ENCODE data around the gene PKD1L1. TPM values are rescaled to one million over a fixed set of nuclear protein-coding genes. Genes with fewer than 3 reads are reported as not detected.

Gene PKD1L1
- total RNA-seq, 1 experiment from 2014 or later, result 0.17 TPM

DNA sequence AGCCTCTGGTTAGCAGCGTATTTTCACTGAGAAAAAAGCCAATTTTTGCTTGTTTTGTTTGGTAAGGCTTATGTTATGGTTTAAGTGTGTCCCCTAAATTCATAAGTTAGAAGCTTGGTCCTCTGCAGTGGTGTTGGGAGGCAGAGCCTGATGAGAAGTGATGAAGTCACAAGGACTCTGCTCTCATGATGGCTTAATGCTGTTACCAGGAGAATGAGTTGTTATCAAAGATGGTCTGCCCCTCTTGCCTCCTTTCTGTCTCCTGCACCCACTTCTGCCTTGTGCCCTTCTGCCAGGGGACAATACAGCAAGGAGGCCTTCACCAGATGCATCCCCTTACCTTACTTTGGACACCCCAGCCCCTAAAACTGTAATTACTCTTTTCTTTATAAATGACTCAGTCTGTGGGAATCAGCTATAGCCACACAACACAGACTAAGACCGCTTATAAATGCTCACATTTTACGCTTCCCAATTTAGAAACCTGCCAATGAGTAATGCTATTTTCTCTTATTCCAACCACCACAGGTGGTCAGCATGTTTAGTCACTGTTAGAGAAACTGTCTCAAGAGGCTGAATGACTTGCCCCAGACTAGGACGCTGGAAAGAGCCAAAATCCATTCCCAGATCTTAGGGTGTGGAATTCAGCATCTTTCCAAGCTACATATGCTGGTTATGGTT is 6.1 kb upstream of the PKD1L1 start:
- peaks cover 4 to 7% of the 10 kb centered on the region in 2 experiments; a peak in 1 of 4 replicates for H3K36me3 ChIP-seq (ENCODE audit: control insufficient read depth in 1 of 2, insufficient read depth in 2 of 2, low read length in 2 of 2)
- DNase-seq (ENCODE audit: low read depth, low spot score) (no peak), ATAC-seq (no peak)
- no peaks in the 10 kb centered on the region for H3K27me3 ChIP-seq (ENCODE audit: insufficient read depth, low read length)
- H4K20me1 ChIP-seq (ENCODE audit: insufficient read depth), result no peaks in the 10 kb centered on the region
- peaks cover 5% of the 10 kb centered on the region; the same call in 1 of the 2 replicates for H3K79me2 ChIP-seq (ENCODE audit: insufficient read depth, low read length)
- H3K9me3 ChIP-seq (ENCODE audit: control insufficient read depth in 1 of 2, insufficient read depth in 1 of 2, low read depth in 1 of 2, low read length in 2 of 2), result no peaks in the 10 kb centered on the region
- TF ChIP-seq EGR1 (IDR thresholded peaks at IDR 0.05; ENCODE audit: low read depth), result no peak
- TF ChIP-seq EZH2phosphoT487 (IDR thresholded peaks at IDR 0.05; ENCODE audit: borderline replicate concordance), result no peak
- no peak for TF ChIP-seq POLR2A (IDR thresholded peaks at IDR 0.05; ENCODE audit: borderline replicate concordance, extremely low read depth, insufficient read depth, insufficient read length)
- TF ChIP-seq, protein P1, sequence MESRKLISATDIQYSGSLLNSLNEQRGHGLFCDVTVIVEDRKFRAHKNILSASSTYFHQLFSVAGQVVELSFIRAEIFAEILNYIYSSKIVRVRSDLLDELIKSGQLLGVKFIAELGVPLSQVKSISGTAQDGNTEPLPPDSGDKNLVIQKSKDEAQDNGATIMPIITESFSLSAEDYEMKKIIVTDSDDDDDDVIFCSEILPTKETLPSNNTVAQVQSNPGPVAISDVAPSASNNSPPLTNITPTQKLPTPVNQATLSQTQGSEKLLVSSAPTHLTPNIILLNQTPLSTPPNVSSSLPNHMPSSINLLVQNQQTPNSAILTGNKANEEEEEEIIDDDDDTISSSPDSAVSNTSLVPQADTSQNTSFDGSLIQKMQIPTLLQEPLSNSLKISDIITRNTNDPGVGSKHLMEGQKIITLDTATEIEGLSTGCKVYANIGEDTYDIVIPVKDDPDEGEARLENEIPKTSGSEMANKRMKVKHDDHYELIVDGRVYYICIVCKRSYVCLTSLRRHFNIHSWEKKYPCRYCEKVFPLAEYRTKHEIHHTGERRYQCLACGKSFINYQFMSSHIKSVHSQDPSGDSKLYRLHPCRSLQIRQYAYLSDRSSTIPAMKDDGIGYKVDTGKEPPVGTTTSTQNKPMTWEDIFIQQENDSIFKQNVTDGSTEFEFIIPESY (IDR thresholded peaks at IDR 0.05; ENCODE audit: extremely low read depth, insufficient replicate concordance, low read length), result no peak
- TF ChIP-seq JUND (IDR thresholded peaks at IDR 0.05), result no peak
- no peak for TF ChIP-seq EZH2 (IDR thresholded peaks at IDR 0.05)
- no peaks in the 10 kb centered on the region for H3K4me1 ChIP-seq (ENCODE audit: control insufficient read depth in 1 of 2, insufficient read depth in 2 of 2, low read length in 2 of 2)
- H3K4me3 ChIP-seq (replicated peaks in 1 of 2; ENCODE audit: low read depth in 1 of 2, low read length in 2 of 2), result no peak overlapping the region
- H3K9ac ChIP-seq (ENCODE audit: low read length), result no peak overlapping the region
- H3K4me2 ChIP-seq (ENCODE audit: low read length), result no peak overlapping the region
- ChIA-PET POLR2A (no interaction called here), RAD21 (ENCODE audit: low non-redundant PET in 1 of 2, low total read pairs in 2 of 2, uncharacterized antibody in 2 of 2, unreplicated experiment in 2 of 2) (no interaction called here), CTCF (no interaction called here)
- H3K27ac ChIP-seq (ENCODE audit: low read depth, low read length), result no peak overlapping the region
- no peak overlapping the region for H2AFZ ChIP-seq (ENCODE audit: low read depth, low read length, poor library complexity, severe bottlenecking)
- no peaks in the 10 kb centered on the region for H3K9me2 ChIP-seq (ENCODE audit: insufficient read depth)
- intact Hi-C loops (cut with micrococcal nuclease), result no loop called here
- no TSS peak for BruUV-seq (replicated peaks)

DNA sequence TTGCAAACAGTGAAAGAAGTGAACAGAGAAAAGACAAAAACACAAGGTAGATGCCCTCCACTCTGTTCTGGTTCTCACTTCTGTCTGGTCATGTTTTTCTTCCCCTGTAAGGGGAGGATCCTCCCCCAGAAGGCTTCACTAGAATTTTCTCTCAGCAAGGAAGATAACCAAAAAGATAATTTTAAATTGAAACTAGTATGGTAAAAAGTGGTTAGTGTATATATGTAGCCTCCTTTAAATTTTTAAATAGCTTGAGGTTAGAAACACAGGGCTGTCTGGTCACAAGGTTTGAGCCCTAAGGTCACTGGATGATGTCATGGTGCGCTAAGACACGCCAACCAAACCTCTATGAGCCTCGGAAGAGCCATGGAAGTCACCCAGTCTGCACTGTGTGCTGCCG is 5.6 kb upstream of the PKD1L1 start:
- H3K79me2 ChIP-seq (ENCODE audit: insufficient read depth, low read length), result peaks cover 5% of the 10 kb centered on the region; the same call in 1 of the 2 replicates
- no peak overlapping the region for H3K4me3 ChIP-seq (replicated peaks in 1 of 2; ENCODE audit: low read depth in 1 of 2, low read length in 2 of 2)
- CTCF ChIA-PET, result no interaction called here
- DNase-seq (ENCODE audit: low read depth, low spot score) (no peak), ATAC-seq (no peak)
- no peak overlapping the region for H3K27ac ChIP-seq (ENCODE audit: low read depth, low read length)
- no peak overlapping the region for H3K4me2 ChIP-seq (ENCODE audit: low read length)
- RAD21 ChIA-PET (ENCODE audit: low non-redundant PET in 1 of 2, low total read pairs in 2 of 2, uncharacterized antibody in 2 of 2, unreplicated experiment in 2 of 2), result no interaction called here
- H3K27me3 ChIP-seq (ENCODE audit: insufficient read depth, low read length), result no peaks in the 10 kb centered on the region
- POLR2A ChIA-PET, result no interaction called here
- TF ChIP-seq, protein P2, sequence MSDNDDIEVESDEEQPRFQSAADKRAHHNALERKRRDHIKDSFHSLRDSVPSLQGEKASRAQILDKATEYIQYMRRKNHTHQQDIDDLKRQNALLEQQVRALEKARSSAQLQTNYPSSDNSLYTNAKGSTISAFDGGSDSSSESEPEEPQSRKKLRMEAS (IDR thresholded peaks at IDR 0.05), result no peak
- TF ChIP-seq SP1 (IDR thresholded peaks at IDR 0.05; ENCODE audit: low read depth), result no peak
- TF ChIP-seq EGR1 (IDR thresholded peaks at IDR 0.05; ENCODE audit: low read depth), result no peak
- no peak for TF ChIP-seq CBX3 (IDR thresholded peaks at IDR 0.05; ENCODE audit: low read depth)
- TF ChIP-seq POLR2A (IDR thresholded peaks at IDR 0.05; ENCODE audit: borderline replicate concordance, extremely low read depth, insufficient read depth, insufficient read length), result no peak
- no peak for TF ChIP-seq SIN3A (IDR thresholded peaks at IDR 0.05; ENCODE audit: low read depth)
- H3K4me1 ChIP-seq (ENCODE audit: control insufficient read depth in 1 of 2, insufficient read depth in 2 of 2, low read length in 2 of 2), result no peaks in the 10 kb centered on the region
- intact Hi-C loops (cut with micrococcal nuclease), result no loop called here
- no peaks in the 10 kb centered on the region for H3K9me3 ChIP-seq (ENCODE audit: control insufficient read depth in 1 of 2, insufficient read depth in 1 of 2, low read depth in 1 of 2, low read length in 2 of 2)
- H2AFZ ChIP-seq (ENCODE audit: low read depth, low read length, poor library complexity, severe bottlenecking), result no peak overlapping the region
- peaks cover 4 to 7% of the 10 kb centered on the region in 2 experiments; a peak in 1 of 4 replicates for H3K36me3 ChIP-seq (ENCODE audit: control insufficient read depth in 1 of 2, insufficient read depth in 2 of 2, low read length in 2 of 2)
- no peak overlapping the region for H3K9ac ChIP-seq (ENCODE audit: low read length)
- H4K20me1 ChIP-seq (ENCODE audit: insufficient read depth), result no peaks in the 10 kb centered on the region
- BruUV-seq (replicated peaks), result no TSS peak
- H3K9me2 ChIP-seq (ENCODE audit: insufficient read depth), result no peaks in the 10 kb centered on the region

Measured in HCT116 (cell line).